Measurements from ENCODE around the gene PCDHB8.
"Not testable (repeated sequence)": the region's sequence is repeated elsewhere in the genome, so short reads cannot be mapped to it uniquely, and the experiment has no call there.

- TF ChIP-seq CTCF (IDR thresholded peaks at IDR 0.05 in 4 of 5, conservative IDR thresholded peaks at IDR 0.05 in 1 of 5); POLR2A (IDR thresholded peaks at IDR 0.05): not testable (repeated sequence)
Measured at GRCh38 chr5:141210281-141210680, 32.7 kb downstream of the PCDHB8 start.

All from gastrocnemius medialis (tissue), 4 donors.